ENCODE results near the gene SYCN. TPM values are rescaled to one million over a fixed set of nuclear protein-coding genes. Genes with fewer than 3 reads are reported as not detected.

The SYCN gene
- total and polyA plus RNA-seq, 2 donors (not counting 3 experiments of a cell fraction or from before 2014, with no cell fraction given) = not detected

DNA sequence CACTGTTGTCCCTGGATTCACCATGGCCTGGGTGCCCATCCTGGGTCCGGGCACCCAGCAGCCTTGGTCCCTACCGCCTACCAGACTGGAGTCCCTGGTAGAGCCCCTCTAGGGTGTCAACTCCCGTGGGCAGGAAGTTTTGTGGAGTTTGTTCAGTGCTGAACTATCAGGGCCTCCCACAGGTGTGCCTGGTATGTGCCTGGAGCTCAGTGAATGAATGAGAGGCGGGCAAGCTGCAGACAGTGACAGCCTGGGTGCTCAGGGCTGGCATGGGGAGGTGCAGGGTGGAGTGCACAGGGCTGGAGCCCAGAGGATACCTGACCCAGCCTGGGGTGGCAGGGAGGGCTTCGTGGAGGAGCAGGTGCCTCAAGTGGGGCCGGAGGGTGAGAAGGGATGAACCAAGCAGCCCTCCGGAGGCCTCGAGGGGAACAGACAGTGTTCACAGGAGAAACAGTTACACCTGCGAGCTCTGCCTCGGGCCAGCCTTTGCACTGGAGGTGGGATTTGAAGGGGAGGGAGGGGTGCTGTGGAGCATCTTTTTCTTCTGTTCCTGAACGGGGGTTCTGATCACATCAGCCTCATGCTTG lies 48.9 kb downstream of the SYCN start:
- no peak for DNase-seq (ENCODE audit: low read depth, low spot score)
- H3K36me3 ChIP-seq (ENCODE audit: control insufficient read depth in 2 of 2, extremely low read depth in 1 of 2, insufficient read depth in 2 of 2, low read length in 2 of 2) = no peaks in the 10 kb centered on the region
- FAIRE-seq = no peak
- no peaks in the 10 kb centered on the region for H3K9me3 ChIP-seq (replicated peaks; ENCODE audit: control insufficient read depth, insufficient read depth, low read length)
- no peaks in the 10 kb centered on the region for H3K27me3 ChIP-seq (ENCODE audit: control insufficient read depth in 2 of 2, insufficient read depth in 2 of 2, low read length in 2 of 2)
- intact Hi-C loops (cut with micrococcal nuclease) = no loop called here
- no peak overlapping the region for H3K9ac ChIP-seq (replicated peaks; ENCODE audit: extremely low read depth, insufficient read depth, low read length)
- ChIA-PET POLR2A (no interaction called here), CTCF (interaction anchor here (1.5 to 1.6 kb wide), 2 partner anchors 32 to 33 kb away, joined by 3 to 4 read pairs; no protein-coding TSS in a partner anchor)
- BruUV-seq (replicated peaks) = no TSS peak
- H3K4me3 ChIP-seq (replicated peaks in 1 of 3; ENCODE audit: insufficient read depth in 1 of 3, low read depth in 1 of 3, low read length in 3 of 3) = no peak overlapping the region
- peaks cover under 1% of the 10 kb centered on the region for H3K4me1 ChIP-seq (ENCODE audit: control insufficient read depth, extremely low read depth, insufficient read depth, low read length)
- no peak overlapping the region for H3K27ac ChIP-seq (ENCODE audit: insufficient read depth, low read depth, low read length)
- no peak overlapping the region for H3K4me2 ChIP-seq (ENCODE audit: insufficient read depth, low read length)
- H3K79me2 ChIP-seq (ENCODE audit: control insufficient read depth, insufficient read depth, low read length) = peaks cover 37% of the 10 kb centered on the region
- H2AFZ ChIP-seq (ENCODE audit: low read depth, low read length) = no peak overlapping the region
- TF ChIP-seq JUN (IDR thresholded peaks at IDR 0.05; ENCODE audit: borderline replicate concordance, insufficient read depth, insufficient read length, low read depth) (no peak), FOS (IDR thresholded peaks at IDR 0.05; ENCODE audit: borderline replicate concordance, insufficient read depth, low read length) (no peak), EZH2 (IDR thresholded peaks at IDR 0.05; ENCODE audit: borderline replicate concordance, low read depth, low read length, severe bottlenecking) (no peak)
- no peaks in the 10 kb centered on the region for H4K20me1 ChIP-seq (replicated peaks; ENCODE audit: control insufficient read depth, extremely low read depth, insufficient read depth, low read length)
- no peaks in the 10 kb centered on the region for H3K9me1 ChIP-seq (replicated peaks; ENCODE audit: control insufficient read depth, extremely low read depth, insufficient read depth, low read length)
- dilution Hi-C loops (cut with MboI; ENCODE audit: extremely low pct_ligation_motif_present, low sequenced_read_pairs) = no loop called here

DNA sequence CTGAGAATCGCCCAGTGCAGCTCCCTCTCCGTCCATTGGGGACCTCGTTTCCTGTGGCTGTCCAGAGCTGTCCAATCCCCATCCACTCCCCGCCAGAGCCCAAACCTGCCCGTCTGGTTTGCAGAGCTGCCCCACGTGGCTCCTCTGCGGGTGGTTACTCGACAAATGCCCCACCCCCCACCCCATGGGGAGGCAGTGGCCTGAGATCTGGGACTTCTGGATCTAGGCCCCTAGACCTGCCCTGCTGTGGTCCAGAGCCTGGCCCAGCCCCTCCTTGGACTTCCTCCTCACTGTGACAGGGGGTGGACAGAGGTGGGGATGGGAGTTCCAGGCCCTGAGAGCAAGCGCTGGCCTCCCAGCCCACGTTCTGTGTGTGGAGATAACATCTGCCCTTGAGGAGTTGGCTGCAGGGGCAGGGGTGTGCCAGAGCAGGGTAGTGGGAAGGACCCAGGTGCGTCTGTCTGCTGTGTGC lies 49.4 kb downstream of the SYCN start:
- Histone ChIP-seq H3K9me1 (replicated peaks; ENCODE audit: control insufficient read depth, extremely low read depth, insufficient read depth, low read length) (no peaks in the 10 kb centered on the region), H3K4me3 (replicated peaks in 1 of 3; ENCODE audit: insufficient read depth in 1 of 3, low read depth in 1 of 3, low read length in 3 of 3) (no peak overlapping the region), H2AFZ (ENCODE audit: low read depth, low read length) (no peak overlapping the region), H3K9me3 (replicated peaks; ENCODE audit: control insufficient read depth, insufficient read depth, low read length) (no peaks in the 10 kb centered on the region), H3K79me2 (ENCODE audit: control insufficient read depth, insufficient read depth, low read length) (peaks cover 40% of the 10 kb centered on the region), H4K20me1 (replicated peaks; ENCODE audit: control insufficient read depth, extremely low read depth, insufficient read depth, low read length) (no peaks in the 10 kb centered on the region), H3K27ac (ENCODE audit: insufficient read depth, low read depth, low read length) (no peak overlapping the region), H3K4me1 (ENCODE audit: control insufficient read depth, extremely low read depth, insufficient read depth, low read length) (no peaks in the 10 kb centered on the region), H3K27me3 (ENCODE audit: control insufficient read depth in 2 of 2, insufficient read depth in 2 of 2, low read length in 2 of 2) (no peaks in the 10 kb centered on the region), H3K36me3 (ENCODE audit: control insufficient read depth in 2 of 2, extremely low read depth in 1 of 2, insufficient read depth in 2 of 2, low read length in 2 of 2) (no peaks in the 10 kb centered on the region), H3K9ac (replicated peaks; ENCODE audit: extremely low read depth, insufficient read depth, low read length) (no peak overlapping the region), H3K4me2 (ENCODE audit: insufficient read depth, low read length) (no peak overlapping the region)
- intact Hi-C loops (cut with micrococcal nuclease) (no loop called here), dilution Hi-C loops (cut with MboI; ENCODE audit: extremely low pct_ligation_motif_present, low sequenced_read_pairs) (no loop called here)
- DNase-seq (ENCODE audit: low read depth, low spot score) (no peak), FAIRE-seq (no peak)
- TF ChIP-seq, protein P1, sequence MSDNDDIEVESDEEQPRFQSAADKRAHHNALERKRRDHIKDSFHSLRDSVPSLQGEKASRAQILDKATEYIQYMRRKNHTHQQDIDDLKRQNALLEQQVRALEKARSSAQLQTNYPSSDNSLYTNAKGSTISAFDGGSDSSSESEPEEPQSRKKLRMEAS (IDR thresholded peaks at IDR 0.05; ENCODE audit: insufficient read depth, insufficient read length) = no peak
- no peak for TF ChIP-seq POLR2AphosphoS5 (IDR thresholded peaks at IDR 0.05; ENCODE audit: insufficient read depth, low read depth, low read length)
- TF ChIP-seq, protein P2, sequence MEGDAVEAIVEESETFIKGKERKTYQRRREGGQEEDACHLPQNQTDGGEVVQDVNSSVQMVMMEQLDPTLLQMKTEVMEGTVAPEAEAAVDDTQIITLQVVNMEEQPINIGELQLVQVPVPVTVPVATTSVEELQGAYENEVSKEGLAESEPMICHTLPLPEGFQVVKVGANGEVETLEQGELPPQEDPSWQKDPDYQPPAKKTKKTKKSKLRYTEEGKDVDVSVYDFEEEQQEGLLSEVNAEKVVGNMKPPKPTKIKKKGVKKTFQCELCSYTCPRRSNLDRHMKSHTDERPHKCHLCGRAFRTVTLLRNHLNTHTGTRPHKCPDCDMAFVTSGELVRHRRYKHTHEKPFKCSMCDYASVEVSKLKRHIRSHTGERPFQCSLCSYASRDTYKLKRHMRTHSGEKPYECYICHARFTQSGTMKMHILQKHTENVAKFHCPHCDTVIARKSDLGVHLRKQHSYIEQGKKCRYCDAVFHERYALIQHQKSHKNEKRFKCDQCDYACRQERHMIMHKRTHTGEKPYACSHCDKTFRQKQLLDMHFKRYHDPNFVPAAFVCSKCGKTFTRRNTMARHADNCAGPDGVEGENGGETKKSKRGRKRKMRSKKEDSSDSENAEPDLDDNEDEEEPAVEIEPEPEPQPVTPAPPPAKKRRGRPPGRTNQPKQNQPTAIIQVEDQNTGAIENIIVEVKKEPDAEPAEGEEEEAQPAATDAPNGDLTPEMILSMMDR (IDR thresholded peaks at IDR 0.05; ENCODE audit: extremely low read depth in 1 of 2, insufficient read depth in 1 of 2, low read depth in 1 of 2, low read length in 2 of 2) = no peak
- ChIA-PET CTCF (interaction anchor here (1.5 to 1.6 kb wide), 2 partner anchors 33 kb away, joined by 3 to 4 read pairs; no protein-coding TSS in a partner anchor), POLR2A (no interaction called here)
- no TSS peak for BruUV-seq (replicated peaks)
